ENCODE measurements around the gene USP15.
"Not testable (repeated sequence)": the region's sequence is repeated elsewhere in the genome, so short reads cannot be mapped to it uniquely, and the experiment has no call there.

The USP15 gene

GRCh38 chr12:62438098-62438692 lies 178.0 kb downstream of the USP15 start:
- DNase-seq (ENCODE audit: low read depth, low spot score), result peak; percentile 20

GRCh38 chr12:62446754-62447452 lies 186.7 kb downstream of the USP15 start:
- DNase-seq (ENCODE audit: low read depth, low spot score), result no peak

GRCh38 chr12:62448436-62448835 lies 188.2 kb downstream of the USP15 start:
- no peak for DNase-seq (ENCODE audit: low read depth, low spot score)

GRCh38 chr12:62455429-62455828 lies 195.2 kb downstream of the USP15 start:
- DNase-seq (ENCODE audit: low read depth, low spot score), result not testable (repeated sequence)

GRCh38 chr12:62458626-62459025 lies 198.4 kb downstream of the USP15 start:
- no peak for DNase-seq (ENCODE audit: low read depth, low spot score)

GRCh38 chr12:62459976-62460375 lies 199.8 kb downstream of the USP15 start:
- DNase-seq (ENCODE audit: low read depth, low spot score), result no peak

- not testable (repeated sequence) for DNase-seq (ENCODE audit: low read depth, low spot score)
Observed at GRCh38 chr12:62461171-62461837, 201.1 kb downstream of the USP15 start.

- not testable (repeated sequence) for DNase-seq (ENCODE audit: low read depth, low spot score)
Observed at GRCh38 chr12:62463252-62463651, 203.0 kb downstream of the USP15 start.
